GM10266 (cell line): ENCODE results near the gene SPP2.
A peak's percentile ranks its signal among the peaks of the same experiment; 100 is the strongest.

Experiments
- DNase-seq: peaks from one replicate; pipeline ENCODE4 v3.0.0; 2012; ENCODE audit errors: extremely low spot score
- TF ChIP-seq, protein P1 (sequence below): IDR thresholded peaks from 2 replicates; pipeline ENCODE4 v1.5.1; 2012; ENCODE audit warnings: mild to moderate bottlenecking, low read depth; ENCODE audit not compliant: control insufficient read depth, insufficient read depth; ENCODE audit errors: missing control alignments

The SPP2 gene

DNA sequence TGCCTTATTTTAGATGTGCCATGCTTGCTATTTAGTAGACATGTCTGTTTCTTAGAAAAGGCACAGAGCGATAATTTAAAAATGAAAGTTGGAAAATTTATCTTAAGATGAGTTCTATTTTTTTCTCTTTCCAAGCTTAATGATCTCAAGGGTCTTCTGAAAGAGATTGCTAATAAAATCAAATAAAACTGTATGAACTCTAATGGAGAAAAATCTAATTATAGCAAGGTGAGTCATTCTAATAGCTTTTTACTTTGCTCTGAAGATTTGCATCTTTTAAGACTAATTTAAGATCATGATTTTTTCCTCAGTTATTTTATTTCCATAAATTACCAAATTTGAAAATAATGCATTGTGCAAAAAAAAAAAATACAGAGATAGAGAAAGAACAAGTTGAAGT lies 36.1 kb upstream of the SPP2 start:
- DNase-seq: no peak
- TF ChIP-seq, protein P1, sequence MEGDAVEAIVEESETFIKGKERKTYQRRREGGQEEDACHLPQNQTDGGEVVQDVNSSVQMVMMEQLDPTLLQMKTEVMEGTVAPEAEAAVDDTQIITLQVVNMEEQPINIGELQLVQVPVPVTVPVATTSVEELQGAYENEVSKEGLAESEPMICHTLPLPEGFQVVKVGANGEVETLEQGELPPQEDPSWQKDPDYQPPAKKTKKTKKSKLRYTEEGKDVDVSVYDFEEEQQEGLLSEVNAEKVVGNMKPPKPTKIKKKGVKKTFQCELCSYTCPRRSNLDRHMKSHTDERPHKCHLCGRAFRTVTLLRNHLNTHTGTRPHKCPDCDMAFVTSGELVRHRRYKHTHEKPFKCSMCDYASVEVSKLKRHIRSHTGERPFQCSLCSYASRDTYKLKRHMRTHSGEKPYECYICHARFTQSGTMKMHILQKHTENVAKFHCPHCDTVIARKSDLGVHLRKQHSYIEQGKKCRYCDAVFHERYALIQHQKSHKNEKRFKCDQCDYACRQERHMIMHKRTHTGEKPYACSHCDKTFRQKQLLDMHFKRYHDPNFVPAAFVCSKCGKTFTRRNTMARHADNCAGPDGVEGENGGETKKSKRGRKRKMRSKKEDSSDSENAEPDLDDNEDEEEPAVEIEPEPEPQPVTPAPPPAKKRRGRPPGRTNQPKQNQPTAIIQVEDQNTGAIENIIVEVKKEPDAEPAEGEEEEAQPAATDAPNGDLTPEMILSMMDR: no peak

DNA sequence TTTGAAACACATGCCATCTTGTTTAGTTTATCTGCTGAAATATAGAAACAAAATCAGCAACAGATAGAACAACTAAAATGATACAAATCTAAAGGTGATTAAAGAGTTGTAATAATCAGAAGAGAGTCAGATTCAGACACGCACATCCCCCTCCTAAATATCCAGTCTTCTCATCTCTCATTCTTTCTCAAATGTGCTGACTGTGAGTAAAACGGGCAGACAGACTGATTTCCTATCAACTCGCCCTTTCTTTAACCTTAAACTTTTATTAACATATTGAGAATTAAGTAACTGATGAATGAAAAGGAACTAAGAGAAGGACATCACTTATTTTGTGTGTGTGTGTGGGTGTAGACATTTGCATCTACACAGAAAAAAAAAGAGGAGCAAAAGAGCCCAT lies 34.6 kb upstream of the SPP2 start:
- TF ChIP-seq, protein P1: no peak
- no peak for DNase-seq

DNA sequence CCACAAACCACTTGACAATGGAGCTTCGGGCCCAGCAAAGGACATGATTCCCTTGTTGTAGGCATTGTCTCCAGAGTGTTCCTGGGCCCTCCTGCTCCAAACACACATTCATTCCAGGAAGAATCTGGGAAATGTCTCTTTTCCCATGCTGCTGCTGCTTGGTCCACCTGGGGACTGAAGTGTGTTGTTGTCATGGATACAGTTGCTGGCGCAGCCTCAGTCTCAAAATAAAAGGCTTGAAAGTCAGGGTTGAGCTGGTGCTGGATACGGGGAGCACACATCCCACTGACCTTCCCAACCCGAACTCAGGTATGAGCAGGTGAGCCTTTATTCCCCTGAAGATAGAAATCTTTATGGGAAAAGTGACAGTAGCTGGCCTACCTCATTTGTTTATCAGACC lies 30.6 kb upstream of the SPP2 start:
- TF ChIP-seq, protein P1: no peak
- no peak for DNase-seq

DNA sequence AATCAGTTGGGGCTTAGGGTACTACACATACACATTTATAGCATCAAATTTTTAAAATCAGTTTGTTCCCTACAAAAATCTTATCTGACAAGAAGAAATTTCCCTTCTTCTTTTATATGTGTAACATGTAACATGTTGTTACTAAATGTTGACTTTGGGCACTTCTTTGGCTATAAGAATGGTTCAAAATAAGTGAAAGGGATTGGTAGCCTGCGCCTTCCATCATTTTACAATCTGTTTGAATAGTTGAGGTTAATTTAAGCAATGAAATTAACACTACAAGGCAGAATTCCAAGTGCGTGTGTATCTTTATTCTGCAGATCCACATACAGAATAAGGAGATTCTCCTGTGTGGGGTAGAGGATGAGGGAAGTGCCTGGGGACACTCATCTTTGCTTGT lies 30.2 kb upstream of the SPP2 start:
- no peak for DNase-seq
- TF ChIP-seq, protein P1: no peak

DNA sequence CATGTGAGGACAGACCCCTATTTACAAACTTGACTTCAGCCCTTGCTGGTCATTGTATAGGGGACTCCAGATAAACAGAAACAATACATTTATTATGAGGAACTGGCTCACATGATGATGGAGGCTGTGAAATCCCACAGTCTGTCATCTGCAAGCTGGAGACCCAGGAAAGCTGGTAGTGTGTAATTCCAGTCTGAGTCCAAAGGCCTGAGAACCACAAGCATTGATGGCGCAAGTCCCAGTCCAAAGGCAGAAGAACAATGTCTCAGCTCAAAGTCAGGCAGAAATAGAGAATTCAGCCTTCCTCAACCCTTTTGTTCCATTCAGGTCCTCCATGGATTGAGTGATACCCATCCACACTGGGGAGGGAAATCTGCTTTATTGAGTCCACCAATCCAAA lies 28.1 kb upstream of the SPP2 start:
- DNase-seq: no peak
- TF ChIP-seq, protein P1: no peak

- no peak for DNase-seq
- TF ChIP-seq, protein P1: no peak
Observed at GRCh38 chr2:234024304-234024703, 26.2 kb upstream of the SPP2 start.

DNA sequence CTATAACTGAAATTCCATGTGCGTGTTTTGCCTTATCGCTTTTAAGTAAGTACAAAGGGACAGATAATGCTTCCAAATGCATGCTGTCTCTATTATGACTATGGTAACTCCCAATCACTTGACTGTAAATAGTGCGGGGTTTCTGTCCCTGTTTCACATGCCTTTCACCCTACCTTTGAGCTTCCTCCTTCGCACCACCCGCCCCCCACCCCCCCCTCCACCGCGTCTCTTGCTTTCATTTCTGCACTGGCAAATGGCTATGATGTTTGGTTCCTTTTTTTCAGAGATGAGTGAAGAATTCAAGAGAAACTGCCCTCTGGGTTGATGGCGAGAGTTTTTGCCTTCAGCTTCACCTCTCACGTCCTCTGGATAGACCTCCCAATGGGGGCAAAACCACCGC lies 25.0 kb upstream of the SPP2 start:
- TF ChIP-seq, protein P1: no peak
- peak; percentile 64 for DNase-seq
